COLO829 (cell line): ENCODE measurements around the gene SPATA2L.

ENCODE experiments used
- DNase-seq: peaks from one replicate; pipeline ENCODE4 v3.0.0; 2012; ENCODE audit warnings: low spot score

Gene SPATA2L

GRCh38 chr16:89656435-89657121 lies 44.9 kb downstream of the SPATA2L start:
- no peak for DNase-seq

GRCh38 chr16:89655062-89655643 lies 46.4 kb downstream of the SPATA2L start:
- no peak for DNase-seq

GRCh38 chr16:89653656-89654295 lies 47.7 kb downstream of the SPATA2L start:
- DNase-seq = no peak

GRCh38 chr16:89651584-89651983 lies 49.9 kb downstream of the SPATA2L start:
- DNase-seq = no peak

GRCh38 chr16:89646906-89647305 lies 54.6 kb downstream of the SPATA2L start:
- DNase-seq = no peak
